Breast epithelium (tissue), 3 donors: ENCODE measurements around the gene ZNF691.
"Not testable (repeated sequence)": the region's sequence is repeated elsewhere in the genome, so short reads cannot be mapped to it uniquely, and the experiment has no call there.

Source experiments
- POLR2A ChIP-seq: fragments of 450-650 bp; IDR thresholded peaks from one replicate; pipeline ENCODE4 v1.6.1; 2016; ENCODE audit warnings: antibody characterized with exemption, mild to moderate bottlenecking, moderate library complexity
- POLR2AphosphoS5 ChIP-seq, 3 donors: sonication (generic); formaldehyde crosslinking; IDR thresholded peaks; one replicate each; pipeline ENCODE4 v1.6.1; 2017; ENCODE audit warnings: antibody characterized with exemption in 3 of 3
- TF ChIP-seq, protein P1 (sequence below), 3 donors: fragments of 450-650 bp; IDR thresholded peaks; one replicate each; pipeline ENCODE4 v1.5.1; 2016 to 2017; ENCODE audit warnings: antibody characterized with exemption in 3 of 3, mild to moderate bottlenecking in 3 of 3, moderate library complexity in 3 of 3

DNA sequence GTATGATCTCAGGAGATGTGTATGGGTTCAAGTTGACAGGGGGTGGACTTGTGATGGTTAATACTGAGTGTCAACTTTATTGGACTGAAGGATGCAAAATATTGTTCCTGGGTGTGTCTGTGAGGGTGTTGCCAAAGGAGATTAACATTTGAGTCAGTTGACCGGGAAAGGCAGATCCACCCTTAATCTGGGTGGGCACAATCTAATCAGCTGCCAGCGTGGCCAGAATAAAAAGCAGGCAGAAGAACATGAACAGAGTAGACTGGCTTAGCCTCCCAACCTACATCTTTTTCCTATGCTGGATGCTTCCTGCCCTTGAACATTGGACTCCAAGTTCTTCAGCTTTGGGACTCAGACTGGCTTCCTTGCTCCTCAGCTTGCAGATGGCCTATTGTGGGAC lies 23.3 kb downstream of the ZNF691 start:
- TF ChIP-seq, protein P1, sequence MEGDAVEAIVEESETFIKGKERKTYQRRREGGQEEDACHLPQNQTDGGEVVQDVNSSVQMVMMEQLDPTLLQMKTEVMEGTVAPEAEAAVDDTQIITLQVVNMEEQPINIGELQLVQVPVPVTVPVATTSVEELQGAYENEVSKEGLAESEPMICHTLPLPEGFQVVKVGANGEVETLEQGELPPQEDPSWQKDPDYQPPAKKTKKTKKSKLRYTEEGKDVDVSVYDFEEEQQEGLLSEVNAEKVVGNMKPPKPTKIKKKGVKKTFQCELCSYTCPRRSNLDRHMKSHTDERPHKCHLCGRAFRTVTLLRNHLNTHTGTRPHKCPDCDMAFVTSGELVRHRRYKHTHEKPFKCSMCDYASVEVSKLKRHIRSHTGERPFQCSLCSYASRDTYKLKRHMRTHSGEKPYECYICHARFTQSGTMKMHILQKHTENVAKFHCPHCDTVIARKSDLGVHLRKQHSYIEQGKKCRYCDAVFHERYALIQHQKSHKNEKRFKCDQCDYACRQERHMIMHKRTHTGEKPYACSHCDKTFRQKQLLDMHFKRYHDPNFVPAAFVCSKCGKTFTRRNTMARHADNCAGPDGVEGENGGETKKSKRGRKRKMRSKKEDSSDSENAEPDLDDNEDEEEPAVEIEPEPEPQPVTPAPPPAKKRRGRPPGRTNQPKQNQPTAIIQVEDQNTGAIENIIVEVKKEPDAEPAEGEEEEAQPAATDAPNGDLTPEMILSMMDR (IDR thresholded peaks at IDR 0.05): not testable (repeated sequence)
- TF ChIP-seq POLR2AphosphoS5 (IDR thresholded peaks at IDR 0.05); POLR2A: not testable (repeated sequence)
